H1 (cell line): ENCODE data around the gene TSC1. TPM values are rescaled to one million over a fixed set of nuclear protein-coding genes. Genes with fewer than 3 reads are reported as not detected.

Experiments used
- CTCF ChIA-PET: fragments of 300-600 bp; sonication (Branson Sonifier 250); formaldehyde crosslinking; loops from one replicate; lab custom pipeline; 2021; ENCODE audit not compliant: partially characterized antibody; lab: Charles Lee
- POLR2A ChIA-PET: fragments of 300-600 bp; sonication (Branson Sonifier 250); formaldehyde crosslinking; loops from one replicate; lab custom pipeline; 2021; ENCODE audit warnings: inconsistent platforms; ENCODE audit not compliant: partially characterized antibody; lab: Charles Lee
- DNase-seq, 2 experiments: peaks; one replicate each; pipeline versions ENCODE4 v3.0.0 to v3.0.0-alpha.2; 2010 to 2022; ENCODE audit warnings: low spot score in 2 of 2, low read depth in 1 of 2, mixed read lengths in 1 of 2
- FAIRE-seq: peaks from 2 replicates; lab custom pipeline; 2011; peaks lifted over from hg19 to GRCh38; lab: Jason Lieb, UNC
- H2AFZ ChIP-seq: 2 replicates; pipeline ENCODE4 v1.8.1; 2012; ENCODE audit warnings: low read length, inconsistent platforms
- H2AK5ac ChIP-seq: 2 replicates; pipeline ENCODE4 v1.6.1; 2013; ENCODE audit warnings: low read depth, low read length
- H2BK120ac ChIP-seq: replicated peaks from 2 replicates; pipeline ENCODE3; 2013; ENCODE audit warnings: low read depth, low read length, inconsistent platforms
- H2BK12ac ChIP-seq: 2 replicates; pipeline ENCODE4 v1.6.1; 2013; ENCODE audit warnings: low read depth, low read length
- H2BK15ac ChIP-seq: 2 replicates; pipeline ENCODE4 v1.6.1; 2013; ENCODE audit warnings: low read length
- H2BK20ac ChIP-seq: 2 replicates; pipeline ENCODE4 v1.6.1; 2013; ENCODE audit warnings: low read length
- H2BK5ac ChIP-seq: 2 replicates; pipeline ENCODE4 v1.6.1; 2013; ENCODE audit warnings: low read depth, low read length
- H3K14ac ChIP-seq: 2 replicates; pipeline ENCODE4 v1.6.1; 2013; ENCODE audit warnings: inconsistent platforms; ENCODE audit not compliant: insufficient read length
- H3K18ac ChIP-seq: 2 replicates; pipeline ENCODE4 v1.6.1; 2013; ENCODE audit warnings: low read length; ENCODE audit errors: extremely low read depth
- H3K23ac ChIP-seq: 2 replicates; pipeline ENCODE4 v1.6.1; 2013; ENCODE audit warnings: inconsistent platforms; ENCODE audit not compliant: insufficient read length
- H3K23me2 ChIP-seq: 2 replicates; pipeline ENCODE4 v1.6.1; 2013; ENCODE audit warnings: low read depth, low read length
- H3K27ac ChIP-seq: 2 replicates; pipeline ENCODE4 v1.6.1; 2011; ENCODE audit warnings: low read depth, low read length, inconsistent platforms
- H3K27me3 ChIP-seq, 4 experiments: replicated peaks in 1 of 4; 1 replicate in 1 of 4; 2 replicates in 3 of 4; pipeline versions ENCODE4 v1.6.1 to v1.8.1; 2011 to 2013; ENCODE audit warnings: low read length in 3 of 4, mild to moderate bottlenecking in 3 of 4, inconsistent platforms in 2 of 4, mixed read lengths in 2 of 4, moderate library complexity in 1 of 4; ENCODE audit not compliant: control insufficient read depth in 3 of 4, insufficient read depth in 3 of 4; ENCODE audit errors: extremely low read depth in 1 of 4
- H3K36me3 ChIP-seq, 4 experiments: 2 replicates each; pipeline versions ENCODE4 v1.6.1 to v1.8.1; 2011 to 2013; ENCODE audit warnings: mild to moderate bottlenecking in 4 of 4, low read length in 3 of 4, moderate library complexity in 2 of 4, control low read depth in 1 of 4, inconsistent platforms in 1 of 4; ENCODE audit not compliant: insufficient read depth in 4 of 4, control insufficient read depth in 2 of 4
- H3K4ac ChIP-seq: replicated peaks from 2 replicates; pipeline ENCODE3; 2013; ENCODE audit warnings: low read length, low read depth, mixed read lengths, inconsistent platforms; ENCODE audit not compliant: insufficient read length
- H3K4me1 ChIP-seq, 4 experiments: replicated peaks in 1 of 4; 1 replicate in 1 of 4; 2 replicates in 3 of 4; pipeline versions ENCODE4 v1.6.1 to v1.8.1; 2011 to 2013; ENCODE audit warnings: low read length in 3 of 4, inconsistent platforms in 2 of 4, mixed read lengths in 1 of 4; ENCODE audit not compliant: insufficient read depth in 4 of 4, control insufficient read depth in 3 of 4
- H3K4me2 ChIP-seq, 2 experiments: 2 replicates each; pipeline versions ENCODE4 v1.6.1 to v1.8.1; 2011 to 2013; ENCODE audit warnings: low read depth in 2 of 2, low read length in 2 of 2, control low read depth in 1 of 2, inconsistent platforms in 1 of 2, mild to moderate bottlenecking in 1 of 2; ENCODE audit not compliant: insufficient read depth in 1 of 2
- H3K4me3 ChIP-seq, 4 experiments: fragments of 200-600, 300-600 bp in 1 of 4; sonication (generic), shearing (Covaris generic), sonication (Bioruptor Twin) in 1 of 4; 2 replicates each; pipeline versions ENCODE4 v1.5.1 to v1.8.1; 2011 to 2016; ENCODE audit warnings: low read length in 4 of 4, low read depth in 3 of 4, control low read depth in 2 of 4, inconsistent platforms in 2 of 4, mild to moderate bottlenecking in 2 of 4, mixed read lengths in 1 of 4, moderate library complexity in 1 of 4; ENCODE audit not compliant: insufficient read depth in 2 of 4; ENCODE audit errors: extremely low read depth in 1 of 4
- H3K56ac ChIP-seq: replicated peaks from 2 replicates; pipeline ENCODE3; 2013; ENCODE audit warnings: low read depth, mild to moderate bottlenecking, mixed read lengths, low read length, inconsistent platforms; ENCODE audit not compliant: insufficient read length
- H3K79me1 ChIP-seq: 2 replicates; pipeline ENCODE4 v1.6.1; 2013; ENCODE audit warnings: low read depth, low read length, control low read depth
- H3K79me2 ChIP-seq, 2 experiments: 2 replicates each; pipeline versions ENCODE4 v1.6.1 to v1.8.1; 2012 to 2013; ENCODE audit warnings: low read length in 2 of 2, mild to moderate bottlenecking in 2 of 2, inconsistent platforms in 1 of 2; ENCODE audit not compliant: insufficient read depth in 2 of 2, control insufficient read depth in 1 of 2
- H3K9ac ChIP-seq, 4 experiments: replicated peaks in 1 of 4; 1 replicate in 1 of 4; 2 replicates in 3 of 4; pipeline versions ENCODE4 v1.6.1 to v1.8.1; 2011 to 2013; ENCODE audit warnings: low read depth in 3 of 4, low read length in 3 of 4, control low read depth in 2 of 4, mild to moderate bottlenecking in 2 of 4, moderate library complexity in 2 of 4, inconsistent platforms in 1 of 4; ENCODE audit errors: extremely low read depth in 1 of 4
- H3K9me3 ChIP-seq, 2 experiments: 2 replicates each; pipeline versions ENCODE4 v1.6.1 to v1.8.1; 2012 to 2013; ENCODE audit warnings: mild to moderate bottlenecking in 2 of 2, moderate library complexity in 2 of 2, control low read depth in 1 of 2, inconsistent platforms in 1 of 2, low read depth in 1 of 2, low read length in 1 of 2, mixed read lengths in 1 of 2; ENCODE audit not compliant: insufficient read depth in 2 of 2
- H4K20me1 ChIP-seq, 2 experiments: replicated peaks in 1 of 2; 2 replicates each; pipeline versions ENCODE3 to v1.8.1; 2011 to 2013; ENCODE audit warnings: inconsistent platforms in 2 of 2, low read length in 2 of 2, mild to moderate bottlenecking in 1 of 2; ENCODE audit not compliant: insufficient read depth in 2 of 2, control insufficient read depth in 1 of 2
- H4K5ac ChIP-seq: 2 replicates; pipeline ENCODE4 v1.6.1; 2013; ENCODE audit warnings: low read length, low read depth, mixed read lengths, inconsistent platforms; ENCODE audit not compliant: insufficient read length
- H4K8ac ChIP-seq: 2 replicates; pipeline ENCODE4 v1.8.0; 2013; ENCODE audit warnings: mild to moderate bottlenecking, moderate library complexity, low read length, inconsistent platforms; ENCODE audit not compliant: insufficient read depth; ENCODE audit errors: extremely low read depth
- H4K91ac ChIP-seq: replicated peaks from 2 replicates; pipeline ENCODE3; 2013; ENCODE audit warnings: low read length, mixed read lengths, inconsistent platforms; ENCODE audit not compliant: insufficient read length
- KDM5A ChIP-seq: fragments of 200-600 bp; IDR thresholded peaks from 2 replicates; pipeline ENCODE4 v1.7.1; 2012; ENCODE audit warnings: mild to moderate bottlenecking, low read length, inconsistent platforms, mixed read lengths
- WGBS, 2 experiments: shearing (Covaris generic) in 1 of 2; methylation state at CpG; one replicate each; pipeline versions ENCODE4 v1.1.6 to v1.1.7; 2013 to 2015; ENCODE audit warnings: low lambda C conversion rate in 2 of 2, mixed read lengths in 2 of 2, inconsistent platforms in 1 of 2, low coverage in 1 of 2, missing lambda C conversion rate in 1 of 2; ENCODE audit not compliant: insufficient replicate concordance in 2 of 2, insufficient coverage in 1 of 2, insufficient read length in 1 of 2; ENCODE audit errors: extremely low coverage in 1 of 2, missing lambda C conversion rate in 1 of 2; 5-methylcytosine and 5-hydroxymethylcytosine counted together
- polyA plus RNA-seq, 7 experiments: library from polyadenylated mRNA; depleted of rRNA in 3 of 7; stranded (reverse) in 5 of 7; unstranded in 2 of 7; fragments of >200 nt in 5 of 7; fragments of 200-250 nt in 2 of 7; gene quantifications; 1 replicate in 5 of 7; 2 replicates in 1 of 7; 4 replicates in 1 of 7; pipeline versions ENCODE4 v1.2.1 to v1.2.3, GENCODE V29; 2011 to 2013; ENCODE audit warnings: missing spikeins in 2 of 7, mixed read lengths in 2 of 7
- total RNA-seq: library from RNA; stranded (reverse); fragmentation: NEBNext Ultra II Directional; extraction: Animal tissue kit (Norgen Biotek cat#: 25700); gene quantifications from 2 replicates; pipeline ENCODE4 v1.2.1, GENCODE V29; 2021

Gene TSC1
- total and polyA plus RNA-seq, 2 of the 8 experiments (the other 6 are each of a cell fraction or from before 2014, with no cell fraction given), result 37.2 to 46.0 TPM

DNA sequence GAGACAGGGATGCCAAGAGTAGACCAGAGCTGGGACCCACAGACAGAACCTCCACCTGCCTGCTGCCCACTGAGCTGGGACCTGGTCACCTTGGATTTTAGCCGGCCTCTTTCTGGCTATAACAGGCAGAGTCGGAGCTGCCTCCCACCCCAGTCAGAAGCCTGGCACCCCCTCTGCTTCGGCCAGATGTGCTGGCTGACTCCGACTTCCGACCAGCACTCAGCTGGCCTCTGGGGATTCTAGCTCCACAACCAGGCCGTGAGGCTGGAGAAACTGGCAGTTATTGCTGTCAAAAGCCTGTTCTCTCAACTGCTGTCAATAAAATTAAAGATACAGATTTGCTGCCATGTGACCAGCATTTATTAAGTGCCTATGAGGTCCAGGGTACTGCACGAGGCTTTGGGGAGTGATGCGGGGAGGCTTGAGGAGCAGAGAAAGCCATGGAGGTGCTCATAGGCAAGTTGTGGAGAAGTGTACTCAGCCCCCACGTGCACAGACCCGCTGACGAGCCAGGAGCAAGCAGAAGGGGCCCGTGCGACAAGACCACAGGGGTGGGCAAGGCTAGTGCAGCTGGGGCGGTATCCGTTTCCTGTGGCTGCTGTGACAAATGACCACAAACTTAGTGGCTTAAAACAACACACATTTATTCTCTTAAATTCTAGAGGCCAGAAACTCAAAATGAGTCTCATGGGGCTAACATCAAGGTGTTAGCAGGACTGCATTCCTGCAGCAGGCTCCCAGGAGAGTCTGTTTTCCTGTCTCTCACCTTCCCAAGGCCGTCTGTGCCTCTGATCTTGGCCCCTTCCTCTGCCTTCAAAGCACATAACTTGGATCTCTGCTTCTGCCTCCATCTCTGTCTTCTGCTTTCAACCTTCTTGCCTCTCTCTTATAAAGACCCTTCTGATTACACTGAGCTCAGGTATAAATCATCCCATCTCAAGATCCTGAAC is 47.2 kb upstream of the TSC1 start:
- no peaks in the 10 kb centered on the region for H3K23me2 ChIP-seq
- no peak overlapping the region for H3K4me2 ChIP-seq
- H4K5ac ChIP-seq, result no peak overlapping the region
- H4K91ac ChIP-seq, result no peak overlapping the region
- no peak overlapping the region for H2AFZ ChIP-seq
- H4K20me1 ChIP-seq, result no peaks in the 10 kb centered on the region
- no peak overlapping the region for H3K4me3 ChIP-seq
- no peak overlapping the region for H3K23ac ChIP-seq
- no peak overlapping the region for H4K8ac ChIP-seq
- H3K27ac ChIP-seq, result no peak overlapping the region
- H3K9ac ChIP-seq, result no peak overlapping the region
- no peak overlapping the region for H3K4ac ChIP-seq
- H2BK15ac ChIP-seq, result 0 out of 2 replicates have a peak overlapping the region, but pooled peaks have one; percentile 75
- 87% methylated on average over 16 of the region's 16 CpGs; no CpG with 5 or more reads in 1 of the 2 experiments for WGBS, 2 experiments
- H3K56ac ChIP-seq, result no peak overlapping the region
- no peak overlapping the region for H2BK20ac ChIP-seq
- no peak overlapping the region for H3K18ac ChIP-seq
- ChIA-PET CTCF (interaction anchor here (0.8 to 3.6 kb wide), 7 partner anchors 9 to 49 kb away, joined by 3 to 11 read pairs (median 5); partner anchors contain the start of gene GFI1B), POLR2A (interaction anchor here (1.7 kb wide), 1 partner anchor 11 kb away, joined by 6 read pairs; no protein-coding TSS in a partner anchor)
- H3K9me3 ChIP-seq, result no peaks in the 10 kb centered on the region
- peaks cover 0 to 14% (median 6%) of the 10 kb centered on the region in 4 experiments; a peak in 5 of 7 replicates for H3K4me1 ChIP-seq
- no peaks in the 10 kb centered on the region for H3K79me1 ChIP-seq
- FAIRE-seq, result no peak
- H2BK5ac ChIP-seq, result no peak overlapping the region
- no peaks in the 10 kb centered on the region for H3K79me2 ChIP-seq
- no peaks in the 10 kb centered on the region for H3K36me3 ChIP-seq
- H2AK5ac ChIP-seq, result no peak overlapping the region
- no peak for DNase-seq
- no peak for TF ChIP-seq KDM5A
- no peak overlapping the region for H2BK120ac ChIP-seq
- no peaks in the 10 kb centered on the region; a peak in 2 of 7 replicates for H3K27me3 ChIP-seq
- H3K14ac ChIP-seq, result no peak overlapping the region
- 0 out of 2 replicates have a peak overlapping the region, but pooled peaks have one; percentile 56 for H2BK12ac ChIP-seq
